Prostate gland (tissue), 2 donors: ENCODE data around the gene RHOT1. TPM values are rescaled to one million over a fixed set of nuclear protein-coding genes. Genes with fewer than 3 reads are reported as not detected.

Experiments
- DNase-seq: peaks from one replicate; pipeline ENCODE4 v3.0.0-alpha.2; 2019; ENCODE audit warnings: low spot score
- H3K27ac ChIP-seq, 2 donors: fragments of 200-600 bp; sonication (generic); 2 replicates each; pipeline ENCODE4 v1.5.1; 2017 to 2019
- H3K27me3 ChIP-seq: fragments of 200-600 bp; sonication (generic); replicated peaks from 2 replicates; pipeline ENCODE4 v1.5.1; 2019; ENCODE audit not compliant: insufficient read depth
- H3K36me3 ChIP-seq, 2 donors: fragments of 200-600 bp; sonication (generic); 1 replicate in 1 of 2; 2 replicates in 1 of 2; pipeline versions ENCODE4 v1.5.1 to v1.8.1; 2017 to 2019
- H3K4me1 ChIP-seq: fragments of 200-600 bp; sonication (generic); replicated peaks from 2 replicates; pipeline ENCODE4 v1.5.1; 2019
- H3K4me3 ChIP-seq, 2 donors: fragments of 200-600 bp; sonication (generic); 2 replicates each; pipeline ENCODE4 v1.5.1; 2017 to 2019
- H3K9me3 ChIP-seq: fragments of 200-600 bp; sonication (generic); 2 replicates; pipeline ENCODE4 v1.5.1; 2017
- POLR2A ChIP-seq: fragments of 450-650 bp; IDR thresholded peaks from one replicate; pipeline ENCODE4 v1.6.1; 2016; ENCODE audit warnings: antibody characterized with exemption, mild to moderate bottlenecking
- POLR2AphosphoS5 ChIP-seq: sonication (generic); formaldehyde crosslinking; IDR thresholded peaks from one replicate; pipeline ENCODE4 v1.6.1; 2017; ENCODE audit warnings: antibody characterized with exemption
- WGBS: methylation state at CpG from one replicate; pipeline ENCODE4 v1.1.5; 2018; 5-methylcytosine and 5-hydroxymethylcytosine counted together
- intact Hi-C: fragments of 100-400 bp; cut with DNase I; formaldehyde crosslinking; loops from one replicate; pipeline ENCODE4 v1.14.2; 2022
- total RNA-seq, 2 donors: library from RNA; depleted of rRNA; stranded (reverse); fragments of >200 nt; gene quantifications; one replicate each; pipeline ENCODE4 v1.1.0, GENCODE V29; 2016
- TF ChIP-seq, protein P1 (sequence below), 4 experiments: fragments of 200-600 bp in 2 of 4; fragments of 450-650 bp in 2 of 4; sonication (generic) in 2 of 4; IDR thresholded peaks; 1 replicate in 3 of 4; 2 replicates in 1 of 4; pipeline ENCODE4 v1.5.1; 2016 to 2019; ENCODE audit warnings: antibody characterized with exemption in 4 of 4, mild to moderate bottlenecking in 2 of 4, moderate library complexity in 2 of 4

Gene RHOT1
- total RNA-seq, 2 donors from 2014 or later: 31.7 to 60.8 TPM

GRCh38 chr17:32189343-32189742, 47.0 kb downstream of the RHOT1 start:
- Histone ChIP-seq H3K4me1 (no peaks in the 10 kb centered on the region), H3K4me3 (no peak overlapping the region), H3K9me3 (no peaks in the 10 kb centered on the region), H3K27me3 (no peaks in the 10 kb centered on the region), H3K36me3 (no peaks in the 10 kb centered on the region), H3K27ac (no peak overlapping the region)
- 91% methylated on average over 2 of the region's 2 CpGs for WGBS
- no peak for DNase-seq
- TF ChIP-seq POLR2A: no peak
- TF ChIP-seq, protein P1, sequence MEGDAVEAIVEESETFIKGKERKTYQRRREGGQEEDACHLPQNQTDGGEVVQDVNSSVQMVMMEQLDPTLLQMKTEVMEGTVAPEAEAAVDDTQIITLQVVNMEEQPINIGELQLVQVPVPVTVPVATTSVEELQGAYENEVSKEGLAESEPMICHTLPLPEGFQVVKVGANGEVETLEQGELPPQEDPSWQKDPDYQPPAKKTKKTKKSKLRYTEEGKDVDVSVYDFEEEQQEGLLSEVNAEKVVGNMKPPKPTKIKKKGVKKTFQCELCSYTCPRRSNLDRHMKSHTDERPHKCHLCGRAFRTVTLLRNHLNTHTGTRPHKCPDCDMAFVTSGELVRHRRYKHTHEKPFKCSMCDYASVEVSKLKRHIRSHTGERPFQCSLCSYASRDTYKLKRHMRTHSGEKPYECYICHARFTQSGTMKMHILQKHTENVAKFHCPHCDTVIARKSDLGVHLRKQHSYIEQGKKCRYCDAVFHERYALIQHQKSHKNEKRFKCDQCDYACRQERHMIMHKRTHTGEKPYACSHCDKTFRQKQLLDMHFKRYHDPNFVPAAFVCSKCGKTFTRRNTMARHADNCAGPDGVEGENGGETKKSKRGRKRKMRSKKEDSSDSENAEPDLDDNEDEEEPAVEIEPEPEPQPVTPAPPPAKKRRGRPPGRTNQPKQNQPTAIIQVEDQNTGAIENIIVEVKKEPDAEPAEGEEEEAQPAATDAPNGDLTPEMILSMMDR (IDR thresholded peaks at IDR 0.05): no peak
- no peak for TF ChIP-seq POLR2AphosphoS5
- intact Hi-C loops: no loop called here

- H3K27me3 ChIP-seq: no peaks in the 10 kb centered on the region
- intact Hi-C loops: no loop called here
- DNase-seq: no peak
Measured at GRCh38 chr17:32191306-32191705, 49.0 kb downstream of the RHOT1 start.

DNA sequence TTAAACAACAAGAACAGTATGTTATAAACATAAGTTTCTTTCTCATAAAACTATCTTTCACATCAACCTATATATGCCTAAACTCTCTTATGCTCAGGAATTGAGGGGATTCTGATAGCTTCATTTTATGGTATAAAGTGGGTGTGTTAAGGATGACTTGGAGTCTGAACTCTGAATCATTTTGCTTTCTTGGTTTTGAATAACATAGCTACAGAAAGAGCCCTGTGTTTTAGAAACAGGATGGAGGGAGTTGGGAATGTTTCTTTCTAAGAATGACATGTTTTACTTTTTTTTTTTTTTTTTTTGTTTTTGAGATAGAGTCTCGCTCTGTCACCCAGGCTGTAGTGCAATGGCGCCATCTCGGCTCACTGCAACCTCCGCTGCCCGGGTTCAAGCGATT, 50.1 kb downstream of the RHOT1 start:
- Histone ChIP-seq H3K27ac (no peak overlapping the region), H3K4me1 (no peaks in the 10 kb centered on the region), H3K9me3 (no peaks in the 10 kb centered on the region), H3K27me3 (no peaks in the 10 kb centered on the region), H3K4me3 (no peak overlapping the region), H3K36me3 (no peaks in the 10 kb centered on the region)
- intact Hi-C loops: no loop called here
- TF ChIP-seq POLR2A: no peak
- TF ChIP-seq, protein P1 (IDR thresholded peaks at IDR 0.05): no peak
- no peak for TF ChIP-seq POLR2AphosphoS5
- DNase-seq: no peak
- 93% methylated on average over 6 of the region's 6 CpGs for WGBS

More at GRCh38 chr17:32191306-32191705, 49.0 kb downstream of the RHOT1 start:
- Histone ChIP-seq H3K9me3 (no peaks in the 10 kb centered on the region), H3K36me3 (no peaks in the 10 kb centered on the region), H3K27ac (no peak overlapping the region), H3K4me1 (no peaks in the 10 kb centered on the region), H3K4me3 (no peak overlapping the region)
- no peak for TF ChIP-seq POLR2A
- TF ChIP-seq, protein P1 (IDR thresholded peaks at IDR 0.05): no peak
- TF ChIP-seq POLR2AphosphoS5: no peak

DNA sequence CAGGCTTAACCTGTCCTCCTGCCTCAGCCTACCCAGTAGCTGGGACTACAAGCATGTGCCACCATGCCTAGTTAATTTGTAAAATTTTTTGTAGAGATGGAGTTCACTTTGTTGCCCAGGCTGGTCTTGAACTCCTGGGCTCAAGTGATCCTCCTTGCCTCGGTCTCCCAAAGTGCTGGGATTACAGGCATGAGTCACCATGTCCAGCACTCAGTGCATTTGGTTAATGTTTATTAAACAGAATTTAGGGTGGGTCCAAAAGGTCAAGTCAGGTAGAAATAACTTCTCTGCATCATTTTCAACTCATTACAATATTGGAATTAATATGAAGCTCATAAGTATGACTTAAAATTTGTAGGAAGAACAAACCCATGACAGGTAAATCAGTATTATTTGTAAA, 55.7 kb downstream of the RHOT1 start:
- H3K27ac ChIP-seq: no peak overlapping the region
- H3K36me3 ChIP-seq: no peaks in the 10 kb centered on the region
- no peak overlapping the region for H3K4me3 ChIP-seq
- DNase-seq: no peak
- H3K27me3 ChIP-seq: no peaks in the 10 kb centered on the region
- no peaks in the 10 kb centered on the region for H3K4me1 ChIP-seq
- no peaks in the 10 kb centered on the region for H3K9me3 ChIP-seq
- intact Hi-C loops: no loop called here
- no peak for TF ChIP-seq POLR2A
- TF ChIP-seq, protein P1 (IDR thresholded peaks at IDR 0.05): no peak
- TF ChIP-seq POLR2AphosphoS5: no peak
- WGBS: 96% methylated on average over 1 of the region's 1 CpG

GRCh38 chr17:32206861-32207260, 64.6 kb downstream of the RHOT1 start:
- no peaks in the 10 kb centered on the region for H3K9me3 ChIP-seq
- DNase-seq: no peak
- no peaks in the 10 kb centered on the region for H3K4me1 ChIP-seq
- H3K27ac ChIP-seq: no peak overlapping the region
- intact Hi-C loops: no loop called here
- no peaks in the 10 kb centered on the region for H3K36me3 ChIP-seq
- no peak overlapping the region for H3K4me3 ChIP-seq
- no peaks in the 10 kb centered on the region for H3K27me3 ChIP-seq
- WGBS: 86% methylated on average over 2 of the region's 2 CpGs
- TF ChIP-seq POLR2A: no peak
- TF ChIP-seq POLR2AphosphoS5: no peak
- TF ChIP-seq, protein P1 (IDR thresholded peaks at IDR 0.05): no peak
